Ishikawa (cell line): Measurements from ENCODE around the gene RALGAPA2.

ENCODE experiments used
- RAD21 ChIP-seq: IDR thresholded peaks from 2 replicates; pipeline ENCODE4 v1.6.1; 2012; ENCODE audit warnings: low read depth
- TF ChIP-seq, protein P1 (sequence below): IDR thresholded peaks from 2 replicates; pipeline ENCODE4 v1.6.1; 2012

DNA sequence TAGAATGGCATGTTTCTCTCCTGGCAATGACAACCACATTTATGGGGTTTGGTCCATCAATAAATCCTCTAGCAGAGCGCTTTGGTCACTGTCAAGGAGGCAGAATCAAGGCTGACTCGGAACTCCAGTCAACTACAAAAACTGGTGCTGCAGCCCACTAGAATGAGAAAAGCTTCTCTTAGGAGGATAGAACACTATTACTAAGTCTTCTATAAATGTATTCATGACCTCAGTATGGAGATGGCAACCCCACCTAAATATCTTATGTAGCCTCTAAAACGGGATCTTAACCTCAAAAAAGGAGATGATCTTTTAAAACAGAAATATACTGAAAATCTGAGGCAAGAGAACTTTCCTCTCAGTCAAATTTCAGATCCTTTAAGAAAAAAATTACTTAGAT, 68.5 kb downstream of the RALGAPA2 start:
- TF ChIP-seq RAD21: no peak
- TF ChIP-seq, protein P1, sequence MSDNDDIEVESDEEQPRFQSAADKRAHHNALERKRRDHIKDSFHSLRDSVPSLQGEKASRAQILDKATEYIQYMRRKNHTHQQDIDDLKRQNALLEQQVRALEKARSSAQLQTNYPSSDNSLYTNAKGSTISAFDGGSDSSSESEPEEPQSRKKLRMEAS: no peak
